ENCODE measurements around the gene HPCAL1.

- TF ChIP-seq CTCF (IDR thresholded peaks at IDR 0.05) (no peak), POLR2A (IDR thresholded peaks at IDR 0.05) (no peak)
Measured at GRCh38 chr2:10278763-10279471, 23.8 kb upstream of the HPCAL1 start.
